ENCODE results near the gene GCAT.

GCAT gene

GRCh38 chr22:37807410-37808293, at the start of gene GCAT:
Gene GCAT, plus strand, starts transcription at chr22:37807934. Its CDS starts 34 bp downstream, at chr22:37807968.
- peak; percentile 71 to 95 for DNase-seq

DNA sequence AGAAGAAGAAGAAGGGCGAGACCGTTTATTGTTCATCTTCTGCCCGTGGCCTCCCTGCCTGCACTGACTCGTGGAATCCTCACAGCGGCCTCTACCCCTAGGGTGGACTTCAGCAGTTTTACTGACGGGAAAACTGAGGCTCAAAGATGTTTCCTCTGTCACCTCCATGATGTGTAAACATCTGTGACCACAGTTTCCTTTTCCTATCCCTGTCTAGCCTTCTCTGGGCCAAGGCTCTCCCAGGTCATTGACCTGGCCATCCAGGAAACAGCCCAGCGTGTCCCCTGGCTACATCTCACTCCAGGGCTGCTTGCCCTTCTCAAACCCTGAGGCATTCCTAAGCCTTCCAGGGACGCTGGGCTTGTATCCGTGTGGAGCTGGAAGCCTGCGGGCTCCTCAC, 49.0 kb upstream of the GCAT start:
- no peak for DNase-seq

GRCh38 chr22:37759281-37759680, 48.5 kb upstream of the GCAT start:
- no peak for DNase-seq

GRCh38 chr22:37760152-37760551, 47.6 kb upstream of the GCAT start:
- no peak for DNase-seq

DNA sequence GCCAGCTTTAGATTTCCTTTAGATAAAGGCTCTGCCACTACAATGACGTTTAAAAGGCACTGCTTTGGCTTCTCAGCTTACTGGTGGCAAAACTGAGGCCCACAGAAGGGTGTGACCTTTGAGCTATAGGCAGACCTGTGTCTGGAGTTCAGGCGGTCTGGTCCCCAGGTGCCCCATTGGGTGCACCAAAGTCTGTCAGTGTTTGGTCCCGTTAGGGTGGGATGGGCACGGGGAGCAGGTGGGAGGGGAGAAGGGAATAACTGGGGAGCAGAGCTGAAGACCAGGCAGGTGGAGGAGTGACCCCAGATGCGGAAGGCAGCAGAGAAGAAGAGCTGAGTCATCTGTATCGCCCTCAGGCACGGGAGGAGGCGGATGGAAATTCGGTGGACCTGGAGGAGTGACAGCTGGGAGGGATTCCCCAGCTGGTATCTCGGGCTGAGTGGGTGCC, 45.3 kb upstream of the GCAT start:
- no peak for DNase-seq

- no peak for DNase-seq
These were observed 44.7 kb upstream of the GCAT start for GRCh38 chr22:37763012-37763411.

DNA sequence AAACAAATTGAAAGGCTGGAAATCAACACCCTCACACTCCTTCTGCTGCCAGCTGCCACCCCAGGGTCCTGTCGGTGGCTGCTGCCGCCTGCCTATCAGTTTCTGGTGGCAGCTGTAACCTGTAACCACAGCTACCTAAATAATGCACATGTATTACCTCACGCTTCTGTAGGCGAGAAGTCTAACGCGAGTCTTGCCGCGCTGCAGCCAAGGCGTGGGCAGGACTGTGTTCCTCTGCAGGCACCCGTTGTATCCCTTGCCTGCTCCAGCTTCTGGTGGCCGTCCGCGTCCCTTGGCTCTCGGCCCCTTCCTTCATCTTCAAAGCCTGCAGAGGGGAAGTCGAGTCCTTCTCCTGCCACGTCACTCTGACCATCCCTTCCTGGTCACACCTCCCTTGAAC, 44.1 kb upstream of the GCAT start:
- DNase-seq, result no peak

DNA sequence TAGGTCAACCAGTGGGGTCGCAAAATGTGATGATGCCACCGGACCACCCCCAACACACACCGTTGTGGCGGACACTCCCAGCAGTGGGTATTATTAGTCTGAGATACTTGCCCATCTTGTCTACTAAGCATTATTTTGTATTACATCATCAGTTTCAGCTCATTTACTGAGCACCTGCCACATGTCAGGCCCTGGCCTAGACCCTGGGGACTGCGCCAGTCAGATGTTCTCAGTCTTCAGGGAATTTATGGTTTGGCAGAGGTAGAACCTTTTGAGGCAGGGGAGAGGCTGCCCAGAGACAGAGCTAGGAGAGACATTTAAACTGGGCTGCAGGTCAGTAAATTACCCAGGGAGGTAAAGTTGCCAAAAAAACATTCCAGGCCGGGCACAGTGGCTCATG, 43.1 kb upstream of the GCAT start:
- DNase-seq, result no peak

DNA sequence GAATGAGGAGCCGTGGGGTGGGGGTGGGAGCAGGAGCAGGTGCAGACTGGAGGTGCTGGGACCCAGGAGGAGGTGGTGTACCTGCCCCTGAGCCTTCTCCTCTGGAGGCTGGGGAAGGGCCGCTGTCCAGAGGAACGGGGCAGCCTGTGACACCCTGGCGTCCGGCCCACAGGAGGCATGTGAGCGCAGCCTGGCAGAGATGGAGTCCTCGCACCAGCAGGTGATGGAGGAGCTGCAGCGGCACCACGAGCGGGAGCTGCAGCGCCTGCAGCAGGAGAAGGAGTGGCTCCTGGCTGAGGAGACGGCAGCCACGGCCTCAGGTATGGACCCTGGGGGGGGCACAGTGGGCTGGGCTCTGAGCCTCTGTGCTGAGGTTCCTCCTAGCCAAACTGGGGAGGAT, 42.2 kb upstream of the GCAT start:
- DNase-seq, result no peak

- DNase-seq, result no peak
These were observed 41.7 kb upstream of the GCAT start for GRCh38 chr22:37765953-37766576.

DNA sequence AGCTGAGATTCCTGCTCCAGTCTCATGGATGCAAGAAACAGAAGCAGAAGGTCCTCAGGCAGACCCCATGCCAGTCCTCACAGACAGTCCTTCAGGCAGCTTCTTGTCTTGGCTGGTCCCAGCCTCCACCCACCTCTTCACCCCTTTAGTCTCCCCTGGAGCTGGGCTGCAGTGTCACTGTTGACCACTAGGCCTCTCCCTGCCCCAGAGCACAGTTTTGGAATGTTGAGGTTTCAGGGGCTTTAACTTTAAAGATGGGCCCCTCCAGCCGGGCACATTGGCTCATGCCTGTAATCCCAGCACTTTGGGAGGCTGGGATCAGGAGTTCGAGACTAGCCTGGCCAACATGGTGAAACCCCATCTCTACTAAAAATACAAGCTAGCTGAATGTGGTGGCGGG, 39.5 kb upstream of the GCAT start:
- no peak for DNase-seq

GRCh38 chr22:37769056-37769455, 38.7 kb upstream of the GCAT start:
- DNase-seq, result no peak

GRCh38 chr22:37771081-37771480, 36.7 kb upstream of the GCAT start:
- no peak for DNase-seq

GRCh38 chr22:37771702-37772427, 35.9 kb upstream of the GCAT start:
- DNase-seq, result no peak

GRCh38 chr22:37774728-37775127, 33.0 kb upstream of the GCAT start:
- DNase-seq, result no peak

- no peak for DNase-seq
These were observed 31.7 kb upstream of the GCAT start for GRCh38 chr22:37775785-37776638.

GRCh38 chr22:37776639-37777005, 31.1 kb upstream of the GCAT start:
- no peak for DNase-seq

DNA sequence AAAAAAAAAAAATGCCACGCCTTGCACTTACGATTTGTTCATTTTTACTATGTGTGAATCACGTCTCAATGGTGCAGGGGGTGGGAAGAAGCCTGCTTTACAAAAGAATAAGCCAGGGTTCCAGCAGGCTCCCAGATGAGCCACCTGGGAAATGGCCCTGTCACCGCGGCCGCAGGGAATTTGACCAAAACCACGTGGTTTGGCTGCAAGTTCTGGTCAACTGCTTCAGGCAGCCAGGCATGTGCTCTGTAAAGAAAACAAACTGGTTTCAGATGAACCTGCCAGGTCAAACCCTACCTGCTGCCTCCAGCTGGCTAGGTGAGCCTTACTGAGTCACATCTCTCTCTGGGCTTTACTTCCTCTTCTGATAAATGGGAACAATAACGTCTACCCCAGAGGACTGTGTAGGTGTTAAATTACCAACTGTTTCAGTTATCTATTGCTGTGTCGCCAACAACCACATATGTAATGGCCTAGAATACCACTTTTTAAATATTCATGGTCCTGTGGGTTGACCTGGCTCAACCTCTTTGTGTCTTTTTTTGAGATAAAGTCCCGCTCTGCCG, 30.5 kb upstream of the GCAT start:
- DNase-seq, result peak in 1 of 2 experiments; percentile 43

- DNase-seq, result no peak
These were observed 29.2 kb upstream of the GCAT start for GRCh38 chr22:37778370-37779009.

DNA sequence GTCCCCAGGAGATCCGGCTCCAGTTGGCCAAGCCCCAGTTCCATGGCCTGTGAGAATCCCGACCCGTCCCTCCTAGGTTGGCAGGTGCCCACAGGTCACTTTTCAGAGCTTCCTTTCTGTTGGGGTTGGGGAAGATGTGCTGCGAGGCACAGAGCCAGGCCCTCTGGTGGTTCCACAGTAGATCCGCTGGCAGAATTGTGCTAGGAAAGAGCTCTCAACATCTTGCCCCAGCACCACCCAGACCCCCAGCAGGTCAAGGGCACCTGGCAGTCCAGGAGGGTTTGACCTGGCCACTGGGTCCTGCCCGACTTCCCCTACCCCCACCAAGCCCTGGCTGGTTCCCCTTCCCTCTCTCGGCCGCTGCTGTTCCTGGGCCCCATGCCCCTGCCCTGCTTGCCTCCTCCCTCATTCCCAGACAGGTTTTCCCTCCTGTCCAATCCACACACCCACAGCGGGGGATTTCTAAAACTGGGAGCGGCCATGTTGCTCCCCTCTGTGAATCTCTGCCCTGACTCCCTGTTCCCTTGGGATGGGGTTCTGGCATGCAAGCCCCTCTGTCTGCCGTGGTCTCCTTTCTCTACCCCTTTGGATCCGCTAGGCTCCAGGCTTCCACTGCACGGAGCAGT, 26.2 kb upstream of the GCAT start:
- DNase-seq, result peak in 1 of 2 experiments; percentile 7

Measured in NCI-H526 (cell line).